SK-N-SH (cell line): ENCODE data around the gene SRCIN1.

ENCODE experiments used
- CHD2 ChIP-seq: fragments of 150-350 bp; IDR thresholded peaks from 2 replicates; pipeline ENCODE4 v1.6.1; 2018; ENCODE audit warnings: low read length; ENCODE audit not compliant: partially characterized antibody
- EP300 ChIP-seq, 2 experiments: IDR thresholded peaks; 2 replicates each; pipeline versions ENCODE4 v1.4.0 to v1.6.1; 2012; ENCODE audit warnings: borderline replicate concordance in 1 of 2, low read depth in 1 of 2, low read length in 1 of 2
- EZH2phosphoT487 ChIP-seq: fragments of 200-600 bp; sonication (generic); IDR thresholded peaks from 2 replicates; pipeline ENCODE4 v1.6.1; 2017; ENCODE audit warnings: low read depth, mixed run types, mild to moderate bottlenecking, antibody characterized with exemption, moderate library complexity, borderline replicate concordance
- GABPA ChIP-seq: IDR thresholded peaks from 2 replicates; pipeline ENCODE4 v1.4.0; 2012; ENCODE audit warnings: low read depth, mild to moderate bottlenecking
- JUND ChIP-seq: IDR thresholded peaks from 2 replicates; pipeline ENCODE4 v1.4.0; 2012
- NFIC ChIP-seq: IDR thresholded peaks from 2 replicates; pipeline ENCODE4 v1.4.0; 2012; ENCODE audit warnings: borderline replicate concordance
- NRF1 ChIP-seq: IDR thresholded peaks from 2 replicates; pipeline ENCODE4 v1.6.1; 2012; ENCODE audit warnings: low read depth, mild to moderate bottlenecking, low read length
- POLR2AphosphoS5 ChIP-seq: IDR thresholded peaks from 2 replicates; pipeline ENCODE4 v1.6.1; 2012; ENCODE audit warnings: low read depth, low read length
- RAD21 ChIP-seq: IDR thresholded peaks from 2 replicates; pipeline ENCODE4 v1.6.1; 2012; ENCODE audit warnings: mild to moderate bottlenecking, low read length
- RCOR1 ChIP-seq: fragments of 150-350 bp; IDR thresholded peaks from 2 replicates; pipeline ENCODE4 v1.6.1; 2017; ENCODE audit warnings: antibody characterized with exemption, low read length
- SIN3A ChIP-seq: IDR thresholded peaks from 2 replicates; pipeline ENCODE4 v1.6.1; 2012; ENCODE audit warnings: low read depth, mild to moderate bottlenecking, low read length, moderate library complexity, borderline replicate concordance
- TAF1 ChIP-seq: IDR thresholded peaks from 2 replicates; pipeline ENCODE4 v1.6.1; 2012; ENCODE audit warnings: low read depth, mild to moderate bottlenecking, low read length, moderate library complexity, borderline replicate concordance
- TF ChIP-seq, protein P1 (sequence below): IDR thresholded peaks from 2 replicates; pipeline ENCODE4 v1.4.0; 2012; ENCODE audit warnings: low read depth
- TF ChIP-seq, protein P2 (sequence below): fragments of 200-600 bp; sonication (generic); IDR thresholded peaks from 2 replicates; pipeline ENCODE4 v1.6.1; 2017; ENCODE audit warnings: antibody characterized with exemption, mild to moderate bottlenecking, moderate library complexity

DNA sequence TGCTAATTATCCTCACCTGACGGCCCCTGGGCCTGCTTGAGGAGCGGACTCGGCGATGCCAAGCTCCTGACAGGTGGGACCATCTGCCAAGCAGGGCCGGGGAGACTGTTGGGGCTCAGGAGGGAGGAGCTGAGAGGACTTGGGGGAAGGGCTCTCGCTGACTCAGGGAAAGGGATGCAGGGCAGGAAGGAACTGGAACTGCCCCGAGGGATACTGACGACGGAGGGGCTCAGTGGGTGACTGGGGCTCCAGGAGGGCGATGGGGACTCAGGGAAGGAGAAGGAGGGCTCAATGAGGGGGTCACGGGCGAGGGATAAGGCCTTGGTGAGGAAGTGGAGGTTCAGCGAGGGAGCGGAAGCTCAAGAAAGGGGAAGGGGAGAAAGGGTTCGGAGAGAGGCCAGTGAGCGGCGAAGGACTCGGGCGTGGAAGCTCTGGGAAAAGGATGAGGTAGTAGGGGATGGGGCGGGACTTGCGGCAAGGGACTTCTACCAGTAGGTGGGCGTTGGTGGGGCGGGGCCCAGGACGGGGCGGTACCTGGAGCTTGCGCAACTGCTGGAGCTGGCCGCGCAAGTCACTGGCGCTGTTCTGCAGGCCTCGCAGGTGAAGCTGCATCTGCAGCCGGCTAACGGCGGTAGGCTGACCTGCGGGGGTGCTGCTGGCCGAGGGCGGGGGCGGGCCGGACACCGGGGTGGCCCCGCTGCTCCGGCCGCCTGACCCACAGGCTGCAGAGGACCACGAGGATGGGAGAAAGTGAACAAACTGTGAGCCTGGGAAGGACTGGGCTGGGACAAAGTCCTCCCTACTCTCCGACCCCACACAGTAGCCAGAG is 46.5 kb downstream of the SRCIN1 start:
- TF ChIP-seq, protein P1, sequence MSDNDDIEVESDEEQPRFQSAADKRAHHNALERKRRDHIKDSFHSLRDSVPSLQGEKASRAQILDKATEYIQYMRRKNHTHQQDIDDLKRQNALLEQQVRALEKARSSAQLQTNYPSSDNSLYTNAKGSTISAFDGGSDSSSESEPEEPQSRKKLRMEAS, result no peak
- TF ChIP-seq, protein P2, sequence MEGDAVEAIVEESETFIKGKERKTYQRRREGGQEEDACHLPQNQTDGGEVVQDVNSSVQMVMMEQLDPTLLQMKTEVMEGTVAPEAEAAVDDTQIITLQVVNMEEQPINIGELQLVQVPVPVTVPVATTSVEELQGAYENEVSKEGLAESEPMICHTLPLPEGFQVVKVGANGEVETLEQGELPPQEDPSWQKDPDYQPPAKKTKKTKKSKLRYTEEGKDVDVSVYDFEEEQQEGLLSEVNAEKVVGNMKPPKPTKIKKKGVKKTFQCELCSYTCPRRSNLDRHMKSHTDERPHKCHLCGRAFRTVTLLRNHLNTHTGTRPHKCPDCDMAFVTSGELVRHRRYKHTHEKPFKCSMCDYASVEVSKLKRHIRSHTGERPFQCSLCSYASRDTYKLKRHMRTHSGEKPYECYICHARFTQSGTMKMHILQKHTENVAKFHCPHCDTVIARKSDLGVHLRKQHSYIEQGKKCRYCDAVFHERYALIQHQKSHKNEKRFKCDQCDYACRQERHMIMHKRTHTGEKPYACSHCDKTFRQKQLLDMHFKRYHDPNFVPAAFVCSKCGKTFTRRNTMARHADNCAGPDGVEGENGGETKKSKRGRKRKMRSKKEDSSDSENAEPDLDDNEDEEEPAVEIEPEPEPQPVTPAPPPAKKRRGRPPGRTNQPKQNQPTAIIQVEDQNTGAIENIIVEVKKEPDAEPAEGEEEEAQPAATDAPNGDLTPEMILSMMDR, result no peak
- TF ChIP-seq TAF1 (no peak), EZH2phosphoT487 (no peak), RAD21 (no peak), EP300 (IDR thresholded peaks at IDR 0.05; ENCODE audit: borderline replicate concordance in 1 of 2, low read depth in 1 of 2, low read length in 1 of 2) (no peak), NFIC (no peak), GABPA (no peak), POLR2AphosphoS5 (no peak), CHD2 (no peak), NRF1 (no peak), SIN3A (no peak), RCOR1 (no peak), JUND (no peak)
